Astrocyte (in vitro differentiated cells and primary cell): ENCODE measurements around the gene OR9Q1. TPM values are rescaled to one million over a fixed set of nuclear protein-coding genes. Genes with fewer than 3 reads are reported as not detected.

Experiments used
- DNase-seq: peaks from one replicate; pipeline ENCODE4 v3.0.0-alpha.2; 2010; ENCODE audit warnings: low read depth
- FAIRE-seq: peaks from 2 replicates; lab custom pipeline; 2011; peaks lifted over from hg19 to GRCh38; lab: Jason Lieb, UNC
- H2AFZ ChIP-seq: 2 replicates; pipeline ENCODE4 v1.6.0; 2012; ENCODE audit warnings: low read depth, low read length, inconsistent platforms
- H3K27ac ChIP-seq: 2 replicates; pipeline ENCODE4 v1.5.1; 2011; ENCODE audit warnings: low read depth, low read length, inconsistent platforms
- H3K27me3 ChIP-seq: 2 replicates; pipeline ENCODE4 v1.6.0; 2011; ENCODE audit warnings: low read length, inconsistent platforms; ENCODE audit not compliant: insufficient read depth
- H3K36me3 ChIP-seq: 2 replicates; pipeline ENCODE4 v1.5.1; 2011; ENCODE audit warnings: low read length, inconsistent platforms; ENCODE audit not compliant: insufficient read depth
- H3K4me1 ChIP-seq: 2 replicates; pipeline ENCODE4 v1.5.1; 2011; ENCODE audit warnings: low read length, inconsistent platforms; ENCODE audit not compliant: insufficient read depth
- H3K4me2 ChIP-seq: 2 replicates; pipeline ENCODE4 v1.6.0; 2012; ENCODE audit warnings: low read length, inconsistent platforms
- H3K4me3 ChIP-seq: 2 replicates; pipeline ENCODE4 v1.5.1; 2011; ENCODE audit warnings: low read depth, mild to moderate bottlenecking, low read length, inconsistent platforms; ENCODE audit not compliant: insufficient read depth
- H3K79me2 ChIP-seq: 2 replicates; pipeline ENCODE4 v1.6.0; 2012; ENCODE audit warnings: mild to moderate bottlenecking, low read length, inconsistent platforms; ENCODE audit not compliant: insufficient read depth
- H3K9ac ChIP-seq: 2 replicates; pipeline ENCODE4 v1.6.0; 2012; ENCODE audit warnings: mild to moderate bottlenecking, low read length, inconsistent platforms
- H3K9me3 ChIP-seq: 2 replicates; pipeline ENCODE4 v1.5.1; 2012; ENCODE audit warnings: low read depth, mild to moderate bottlenecking, low read length, inconsistent platforms; ENCODE audit not compliant: insufficient read depth
- H4K20me1 ChIP-seq: 2 replicates; pipeline ENCODE4 v1.6.0; 2012; ENCODE audit warnings: low read length, inconsistent platforms; ENCODE audit not compliant: insufficient read depth
- H3K27ac Mint-ChIP-seq: one replicate; pipeline ENCODE4 v1.8.0; 2021; ENCODE audit warnings: mild to moderate bottlenecking, mixed read lengths; ENCODE audit not compliant: unreplicated experiment
- H3K27me3 Mint-ChIP-seq: one replicate; pipeline ENCODE4 v1.8.0; 2021; ENCODE audit warnings: low read depth, mixed read lengths; ENCODE audit not compliant: unreplicated experiment
- H3K36me3 Mint-ChIP-seq: one replicate; pipeline ENCODE4 v1.8.0; 2021; ENCODE audit warnings: low read depth, mixed read lengths; ENCODE audit not compliant: unreplicated experiment
- H3K4me1 Mint-ChIP-seq: one replicate; pipeline ENCODE4 v1.8.0; 2021; ENCODE audit warnings: low read depth, mixed read lengths; ENCODE audit not compliant: unreplicated experiment
- H3K4me3 Mint-ChIP-seq: one replicate; pipeline ENCODE4 v1.8.0; 2021; ENCODE audit warnings: mild to moderate bottlenecking, moderate library complexity, mixed read lengths; ENCODE audit not compliant: unreplicated experiment
- H3K9me3 Mint-ChIP-seq: one replicate; pipeline ENCODE4 v1.8.0; 2021; ENCODE audit warnings: mild to moderate bottlenecking, mixed read lengths; ENCODE audit not compliant: unreplicated experiment
- EZH2 ChIP-seq: IDR thresholded peaks from 2 replicates; pipeline ENCODE4 v1.6.1; 2012; ENCODE audit warnings: mild to moderate bottlenecking, low read length, inconsistent platforms; ENCODE audit not compliant: insufficient read depth
- total RNA-seq: library from RNA; stranded (reverse); gene quantifications from 2 replicates; pipeline ENCODE4 v1.2.1, GENCODE V29; 2021
- TF ChIP-seq, protein P1 (sequence below): IDR thresholded peaks from 2 replicates; pipeline ENCODE4 v1.5.1; 2011; ENCODE audit warnings: low read depth, mild to moderate bottlenecking, inconsistent platforms, low read length, moderate library complexity; ENCODE audit not compliant: insufficient read depth

OR9Q1 gene
- total RNA-seq, 1 donor from 2014 or later = not detected

DNA sequence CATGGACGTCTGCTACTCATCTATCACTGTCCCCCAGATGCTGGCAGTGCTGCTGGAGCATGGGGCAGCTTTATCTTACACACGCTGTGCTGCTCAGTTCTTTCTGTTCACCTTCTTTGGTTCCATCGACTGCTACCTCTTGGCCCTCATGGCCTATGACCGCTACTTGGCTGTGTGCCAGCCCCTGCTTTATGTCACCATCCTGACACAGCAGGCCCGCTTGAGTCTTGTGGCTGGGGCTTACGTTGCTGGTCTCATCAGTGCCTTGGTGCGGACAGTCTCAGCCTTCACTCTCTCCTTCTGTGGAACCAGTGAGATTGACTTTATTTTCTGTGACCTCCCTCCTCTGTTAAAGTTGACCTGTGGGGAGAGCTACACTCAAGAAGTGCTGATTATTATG is 156.0 kb downstream of the OR9Q1 start:
- Mint-ChIP-seq H3K36me3 (no peaks in the 10 kb centered on the region), H3K27me3 (peaks cover 8% of the 10 kb centered on the region), H3K9me3 (no peaks in the 10 kb centered on the region), H3K27ac (no peak overlapping the region), H3K4me3 (no peak overlapping the region), H3K4me1 (no peaks in the 10 kb centered on the region)
- no peaks in the 10 kb centered on the region for H3K27me3 ChIP-seq
- H3K27ac ChIP-seq = no peak overlapping the region
- no peak overlapping the region for H3K4me3 ChIP-seq
- no peak overlapping the region for H3K4me2 ChIP-seq
- FAIRE-seq = no peak
- DNase-seq = no peak
- H3K79me2 ChIP-seq = no peaks in the 10 kb centered on the region
- TF ChIP-seq, protein P1, sequence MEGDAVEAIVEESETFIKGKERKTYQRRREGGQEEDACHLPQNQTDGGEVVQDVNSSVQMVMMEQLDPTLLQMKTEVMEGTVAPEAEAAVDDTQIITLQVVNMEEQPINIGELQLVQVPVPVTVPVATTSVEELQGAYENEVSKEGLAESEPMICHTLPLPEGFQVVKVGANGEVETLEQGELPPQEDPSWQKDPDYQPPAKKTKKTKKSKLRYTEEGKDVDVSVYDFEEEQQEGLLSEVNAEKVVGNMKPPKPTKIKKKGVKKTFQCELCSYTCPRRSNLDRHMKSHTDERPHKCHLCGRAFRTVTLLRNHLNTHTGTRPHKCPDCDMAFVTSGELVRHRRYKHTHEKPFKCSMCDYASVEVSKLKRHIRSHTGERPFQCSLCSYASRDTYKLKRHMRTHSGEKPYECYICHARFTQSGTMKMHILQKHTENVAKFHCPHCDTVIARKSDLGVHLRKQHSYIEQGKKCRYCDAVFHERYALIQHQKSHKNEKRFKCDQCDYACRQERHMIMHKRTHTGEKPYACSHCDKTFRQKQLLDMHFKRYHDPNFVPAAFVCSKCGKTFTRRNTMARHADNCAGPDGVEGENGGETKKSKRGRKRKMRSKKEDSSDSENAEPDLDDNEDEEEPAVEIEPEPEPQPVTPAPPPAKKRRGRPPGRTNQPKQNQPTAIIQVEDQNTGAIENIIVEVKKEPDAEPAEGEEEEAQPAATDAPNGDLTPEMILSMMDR = no peak
- no peak for TF ChIP-seq EZH2
- H3K4me1 ChIP-seq = no peaks in the 10 kb centered on the region
- no peaks in the 10 kb centered on the region for H4K20me1 ChIP-seq
- no peak overlapping the region for H3K9ac ChIP-seq
- H3K36me3 ChIP-seq = no peaks in the 10 kb centered on the region
- no peak overlapping the region for H2AFZ ChIP-seq
- H3K9me3 ChIP-seq = no peaks in the 10 kb centered on the region

DNA sequence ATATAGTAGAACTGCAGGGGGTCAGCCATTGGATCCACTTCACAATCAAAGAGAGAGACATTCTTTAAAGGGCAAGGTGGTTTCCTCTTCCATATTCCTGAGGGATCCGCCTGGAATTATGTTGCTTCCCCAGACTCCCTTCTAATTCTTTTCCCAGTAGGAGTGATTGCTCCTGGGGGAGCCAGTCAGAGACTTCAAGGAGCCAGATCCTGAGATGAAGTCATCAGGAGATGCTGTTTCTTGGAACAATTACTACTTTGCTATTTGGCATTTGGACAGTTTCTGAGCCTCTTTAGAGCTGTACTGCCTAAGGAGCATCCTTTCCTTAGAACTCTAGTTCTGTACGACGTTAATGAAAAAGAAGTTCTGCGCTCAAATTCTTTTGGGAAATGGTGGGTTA is 163.3 kb downstream of the OR9Q1 start:
- no peak overlapping the region for H3K4me3 Mint-ChIP-seq
- no peak for FAIRE-seq
- Histone ChIP-seq H3K27me3 (no peaks in the 10 kb centered on the region), H2AFZ (no peak overlapping the region), H3K9me3 (peaks cover 5% of the 10 kb centered on the region), H3K9ac (no peak overlapping the region), H3K4me3 (no peak overlapping the region), H4K20me1 (no peaks in the 10 kb centered on the region), H3K27ac (no peak overlapping the region), H3K4me1 (no peaks in the 10 kb centered on the region), H3K79me2 (no peaks in the 10 kb centered on the region), H3K4me2 (no peak overlapping the region), H3K36me3 (no peaks in the 10 kb centered on the region)
- no peaks in the 10 kb centered on the region for H3K36me3 Mint-ChIP-seq
- TF ChIP-seq EZH2 = no peak
- TF ChIP-seq, protein P1 = no peak
- DNase-seq = no peak
- no peaks in the 10 kb centered on the region for H3K27me3 Mint-ChIP-seq
- H3K9me3 Mint-ChIP-seq = no peaks in the 10 kb centered on the region
- no peak overlapping the region for H3K27ac Mint-ChIP-seq
- no peaks in the 10 kb centered on the region for H3K4me1 Mint-ChIP-seq

DNA sequence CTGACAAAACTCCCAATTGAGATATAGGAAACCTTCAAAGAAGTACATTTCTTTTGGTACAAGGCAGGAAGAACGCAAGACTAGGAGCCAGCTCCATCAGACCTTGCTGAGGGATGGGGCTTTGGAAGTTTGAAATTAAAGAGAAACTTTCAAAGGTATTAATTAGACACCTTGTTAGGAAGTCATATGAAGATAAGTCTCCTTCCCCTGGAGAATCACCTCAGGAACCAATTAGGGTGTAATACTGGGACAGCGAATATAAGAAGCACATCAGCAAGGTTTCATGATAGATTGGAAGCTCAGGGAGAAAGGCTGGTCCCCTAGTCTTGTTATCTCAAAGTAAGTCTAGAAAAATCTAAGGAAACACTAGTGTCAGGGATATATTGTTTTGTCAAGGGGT is 165.1 kb downstream of the OR9Q1 start, which contains the start of gene OR9Q2:
Gene OR9Q2 (plus strand): TSS at position 301 of the 400 bp plus-strand sequence. CDS start 1,421 bp downstream, outside the sequence.
- H3K27ac Mint-ChIP-seq = no peak within 1 kb of the TSS

More for the DNA sequence above, 165.1 kb downstream of the OR9Q1 start, which contains the start of gene OR9Q2:
- Histone ChIP-seq H4K20me1 (no peaks in the 10 kb centered on the region), H3K4me1 (no peaks in the 10 kb centered on the region), H3K4me3 (no peak within 1 kb of the TSS), H2AFZ (no peak within 1 kb of the TSS), H3K79me2 (no peaks in the 10 kb centered on the region), H3K4me2 (no peak within 1 kb of the TSS), H3K27ac (no peak within 1 kb of the TSS), H3K9ac (no peak within 1 kb of the TSS), H3K36me3 (no peaks in the 10 kb centered on the region), H3K9me3 (peaks cover 5% of the 10 kb centered on the region), H3K27me3 (no peaks in the 10 kb centered on the region)
- Mint-ChIP-seq H3K27me3 (no peaks in the 10 kb centered on the region), H3K4me3 (no peak within 1 kb of the TSS), H3K9me3 (no peaks in the 10 kb centered on the region), H3K4me1 (no peaks in the 10 kb centered on the region), H3K36me3 (no peaks in the 10 kb centered on the region)
- FAIRE-seq (no peak), DNase-seq (no peak)
- TF ChIP-seq, protein P1 = no peak
- no peak for TF ChIP-seq EZH2
